HG03432 (cell line): ENCODE data around the gene LIMS1.
"Not testable (repeated sequence)": the region's sequence is repeated elsewhere in the genome, so short reads cannot be mapped to it uniquely, and the experiment has no call there.

Experiments used
- ATAC-seq: cut with Tn5 transposase; IDR thresholded peaks from one replicate; pipeline ENCODE4 v1.9.1; 2021; ENCODE audit warnings: mild to moderate bottlenecking, moderate library complexity; ENCODE audit not compliant: unreplicated experiment

Gene LIMS1

DNA sequence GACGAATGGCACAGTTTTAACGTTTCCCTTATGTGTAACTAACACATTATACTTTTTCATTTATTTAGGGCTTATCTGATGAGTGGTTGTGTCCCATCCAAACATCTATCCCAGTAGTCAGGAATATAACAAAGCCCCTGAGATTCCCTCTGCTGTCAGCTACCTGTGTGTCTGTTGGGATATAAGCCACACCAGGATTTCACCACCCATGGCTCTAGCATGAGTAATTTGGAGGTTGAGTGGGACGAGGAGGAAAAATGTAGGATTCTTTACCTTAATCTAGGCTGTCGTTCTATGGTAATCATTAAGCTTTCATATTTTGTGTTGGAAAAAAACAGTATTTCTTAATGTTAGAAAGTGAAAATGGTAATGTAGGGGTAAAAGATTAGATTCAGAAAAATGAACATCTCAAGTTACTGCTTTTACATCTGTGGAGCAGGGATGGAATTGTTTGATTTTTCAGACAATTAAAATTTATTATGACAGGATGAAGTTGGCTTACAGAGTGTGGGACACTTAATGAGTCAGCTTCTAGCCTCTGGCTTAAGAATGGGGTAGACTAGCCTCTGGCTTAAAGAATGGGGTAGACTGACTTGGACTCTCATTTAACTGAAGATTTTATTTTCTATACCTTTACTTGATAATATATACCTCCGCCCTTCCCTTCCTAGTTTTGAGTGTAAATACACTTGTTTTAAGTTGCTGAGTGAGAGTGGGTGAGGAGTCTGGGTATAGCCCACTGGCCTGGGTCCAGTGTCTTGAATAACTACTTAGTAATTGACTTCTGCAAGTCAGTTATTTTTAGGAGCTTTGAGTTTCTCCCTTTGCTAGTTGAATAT, 96.5 kb downstream of the LIMS1 start:
- no peak for ATAC-seq

DNA sequence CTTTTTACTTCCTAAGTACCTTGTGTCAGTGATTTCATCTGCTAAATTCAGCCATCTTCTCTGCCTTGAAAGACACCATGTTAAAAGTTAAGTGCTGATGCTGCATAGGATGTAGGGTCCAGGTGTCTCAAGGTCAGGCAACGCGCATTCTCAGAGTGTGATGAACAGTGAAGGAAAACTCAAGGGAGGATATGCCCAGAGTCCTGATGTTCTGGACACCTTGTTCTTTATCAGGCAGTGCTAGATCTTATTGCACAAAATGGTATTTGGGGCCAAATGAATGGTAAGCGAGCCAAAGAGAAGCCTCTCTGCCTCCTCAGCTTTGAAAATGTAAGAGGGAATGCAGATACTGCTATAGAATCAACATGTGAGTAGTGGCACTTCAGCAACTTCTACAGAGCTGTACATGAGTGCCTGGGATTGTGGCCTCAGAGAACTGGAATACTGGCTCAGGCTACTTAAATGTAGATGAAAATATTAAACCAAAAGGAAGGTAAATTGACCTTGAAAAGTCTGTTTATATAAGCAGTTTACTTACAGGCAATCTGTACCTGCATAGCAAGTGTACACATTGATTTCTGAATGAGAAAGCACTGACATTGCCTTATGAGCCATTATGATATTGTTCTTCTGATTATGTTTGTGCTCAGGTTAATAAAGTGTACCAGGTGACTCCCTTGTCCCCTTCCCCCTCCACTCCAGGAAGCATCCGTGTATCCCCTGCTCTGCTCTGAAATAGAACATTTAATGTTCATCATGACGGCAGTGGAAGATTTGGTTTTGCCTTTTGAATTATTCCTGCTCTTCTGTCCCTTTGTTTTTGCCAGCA, 98.3 kb downstream of the LIMS1 start:
- no peak for ATAC-seq

DNA sequence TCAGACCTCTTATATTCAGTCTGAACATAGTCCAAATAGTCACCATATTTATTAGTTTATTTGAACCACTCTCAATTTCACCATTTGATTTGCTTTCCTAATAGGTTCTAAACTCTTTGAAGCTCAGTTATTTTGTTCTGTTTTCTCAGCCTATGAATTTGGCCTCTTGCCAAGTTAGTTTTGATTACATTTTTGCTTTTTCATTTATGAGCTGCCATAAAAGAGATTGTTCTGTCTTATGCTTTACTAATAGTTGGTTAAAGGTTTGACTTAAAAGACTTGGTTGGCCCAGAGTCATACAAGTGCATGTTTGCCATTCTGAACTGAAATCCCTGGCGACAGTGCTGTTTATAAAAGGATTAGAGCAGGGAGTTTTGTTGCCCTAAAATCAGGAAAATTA, 99.1 kb downstream of the LIMS1 start:
- ATAC-seq: no peak

DNA sequence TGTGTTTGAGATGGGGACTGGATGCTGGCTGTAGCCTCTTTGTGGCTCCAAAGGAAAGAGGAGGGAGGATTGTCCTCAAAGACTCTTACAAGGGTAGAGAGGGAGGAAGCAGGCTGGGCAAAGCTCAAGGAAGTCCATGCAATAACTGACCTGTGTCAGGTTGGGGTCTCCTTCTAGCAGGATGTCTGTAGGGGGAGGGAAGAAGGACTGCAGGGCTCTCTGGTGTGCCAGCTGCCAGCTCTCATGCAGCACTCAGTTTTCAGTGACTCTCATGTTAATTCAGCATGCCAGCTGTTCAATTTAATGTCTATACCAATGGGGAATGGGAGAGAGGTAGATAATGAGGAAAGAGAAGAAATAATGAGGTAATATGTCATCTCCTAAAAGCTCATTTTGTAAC, 99.7 kb downstream of the LIMS1 start:
- no peak for ATAC-seq

DNA sequence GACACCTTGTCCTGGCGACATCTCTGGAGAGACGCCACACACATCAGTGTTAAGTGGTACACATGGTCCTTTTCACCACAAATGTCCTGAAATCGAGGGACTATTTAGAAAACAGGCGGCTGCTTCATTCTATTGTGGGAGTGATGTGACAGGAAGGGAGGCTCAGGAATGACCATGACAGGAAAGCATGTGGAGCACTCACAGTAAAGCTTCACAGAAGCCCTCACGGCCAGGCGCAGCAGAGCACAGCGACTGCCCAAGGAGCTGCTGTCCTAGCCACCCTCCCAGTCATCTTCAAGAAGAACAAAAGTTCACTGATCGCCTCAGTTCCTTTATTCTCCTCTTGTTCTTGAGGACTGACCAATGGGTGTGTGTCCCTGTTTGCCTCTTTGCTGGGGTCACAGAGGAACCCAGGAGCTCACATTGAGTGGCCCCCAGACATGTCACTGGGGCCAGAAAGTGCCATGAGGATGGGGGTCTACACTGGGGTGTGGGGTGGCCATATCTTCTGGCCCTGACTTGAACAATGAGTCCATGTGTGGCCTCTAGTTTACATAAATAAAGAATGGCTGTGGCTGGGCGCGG, 100.4 kb downstream of the LIMS1 start:
- no peak for ATAC-seq

DNA sequence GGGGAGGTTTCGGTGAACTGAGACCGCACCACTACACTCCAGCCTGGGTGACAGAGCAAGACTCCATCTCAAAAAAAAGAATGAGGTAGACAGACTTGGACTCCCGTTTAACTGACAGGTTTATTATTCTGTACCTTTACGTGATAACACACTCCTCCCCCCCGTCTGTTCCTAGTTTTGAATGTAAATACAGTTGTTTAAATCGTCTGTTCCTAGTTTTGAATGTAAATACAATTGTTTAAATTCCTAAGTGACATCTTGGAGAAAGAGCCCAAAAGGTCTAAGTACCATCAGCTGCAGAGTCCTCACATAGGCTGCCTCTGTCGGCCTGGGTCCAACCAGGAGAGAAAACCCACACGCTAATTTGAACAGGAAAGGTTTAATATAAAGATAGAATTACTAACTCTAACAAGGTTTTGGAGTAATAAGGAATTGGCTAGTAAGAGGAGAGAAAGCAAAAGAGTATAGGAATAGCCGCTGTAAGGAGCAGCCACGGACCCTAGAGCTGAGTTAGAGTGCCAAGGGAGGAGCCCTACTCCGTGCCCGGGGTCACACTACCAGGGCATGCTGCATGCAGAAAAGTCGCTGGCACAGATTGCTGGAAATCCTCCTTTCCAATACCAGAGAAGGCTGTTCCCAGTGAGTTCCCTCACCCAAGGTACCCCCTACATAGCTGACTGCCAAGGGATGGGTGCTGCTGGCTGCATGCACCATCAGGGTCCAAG, 101.5 kb downstream of the LIMS1 start:
- peak; percentile 9 for ATAC-seq

DNA sequence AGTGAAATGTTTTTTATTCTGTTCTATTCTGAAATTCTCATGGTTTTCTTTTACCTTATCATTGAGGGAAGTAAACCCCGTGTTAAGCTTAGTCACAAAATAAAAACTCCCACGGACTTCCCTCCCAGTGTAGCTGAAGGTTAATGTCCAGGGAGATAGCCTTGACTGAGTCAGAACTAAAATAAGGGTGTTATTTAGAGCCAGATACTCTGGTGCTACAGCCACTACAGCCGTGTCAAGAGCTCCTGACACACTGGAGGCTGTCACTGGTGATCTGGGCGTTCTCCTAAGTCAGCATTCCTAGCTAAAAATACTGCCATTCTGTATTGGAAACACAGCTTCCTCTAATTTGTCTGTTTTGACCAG, 103.0 kb downstream of the LIMS1 start:
- peak; percentile 68 for ATAC-seq

DNA sequence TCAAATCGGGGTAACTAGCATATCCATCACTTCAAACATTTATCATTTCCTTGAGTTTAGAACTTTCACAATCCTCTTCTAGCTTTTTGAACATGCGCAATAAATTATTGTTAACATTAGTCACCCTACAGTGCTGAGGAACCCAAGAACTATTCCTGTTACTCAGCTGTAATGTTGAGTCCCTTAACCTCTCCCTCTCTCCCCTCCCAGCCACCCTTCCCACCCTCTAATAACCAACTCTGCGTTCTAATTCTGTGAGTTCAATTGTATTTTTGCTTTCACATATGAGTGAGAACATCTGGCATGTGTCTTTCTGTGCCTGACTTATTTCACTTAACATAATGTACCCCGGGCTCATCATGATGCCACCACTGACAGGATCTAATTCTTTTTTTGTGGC, 106.5 kb downstream of the LIMS1 start:
- no peak for ATAC-seq

DNA sequence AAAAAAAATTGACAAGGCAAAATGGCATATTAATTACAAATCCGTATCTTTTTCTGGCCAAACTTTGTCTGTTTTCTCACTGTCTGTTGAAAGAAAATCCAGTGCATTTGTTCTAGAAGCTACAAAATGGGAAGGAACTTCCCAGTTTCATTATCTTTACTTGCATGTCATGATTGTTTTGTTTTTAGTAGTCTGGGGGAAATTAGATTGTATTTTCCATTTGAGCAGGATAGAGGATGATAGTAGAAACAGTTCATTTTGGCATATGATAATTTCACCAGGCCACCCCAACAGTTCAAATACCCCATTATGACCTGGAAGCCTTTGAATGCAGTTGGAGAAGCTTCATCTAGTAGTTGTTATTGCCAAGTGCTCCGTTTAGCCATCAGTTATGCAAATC, 107.5 kb downstream of the LIMS1 start:
- no peak for ATAC-seq

DNA sequence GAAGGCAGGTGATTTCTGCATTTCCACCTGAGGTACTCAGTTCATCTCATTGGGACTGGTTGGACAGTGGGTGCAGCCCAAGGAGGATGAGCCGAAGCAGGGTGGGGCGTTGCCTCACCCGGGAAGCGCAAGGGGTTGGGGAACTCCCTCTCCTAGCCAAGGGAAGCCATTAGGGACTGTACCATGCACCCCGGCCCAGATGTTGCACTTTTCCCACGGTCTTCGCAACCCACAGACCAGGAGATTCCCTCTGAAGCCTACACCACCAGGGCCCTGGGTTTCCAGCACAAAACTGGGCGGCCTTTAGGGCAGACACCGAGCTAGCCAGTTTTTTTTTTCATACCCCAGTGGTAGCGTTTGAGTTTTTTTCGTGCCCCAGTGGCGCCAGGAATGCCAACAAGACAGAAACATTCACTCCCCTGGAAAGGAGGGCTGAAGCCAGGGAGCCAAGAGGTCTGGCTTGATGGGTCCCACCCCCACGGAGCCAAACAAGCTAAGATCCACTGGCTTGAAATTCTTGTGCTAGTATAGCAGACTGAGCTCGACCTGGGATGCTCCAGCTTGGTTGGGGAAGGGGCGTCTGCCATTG, 109.1 kb downstream of the LIMS1 start:
- ATAC-seq: no peak

DNA sequence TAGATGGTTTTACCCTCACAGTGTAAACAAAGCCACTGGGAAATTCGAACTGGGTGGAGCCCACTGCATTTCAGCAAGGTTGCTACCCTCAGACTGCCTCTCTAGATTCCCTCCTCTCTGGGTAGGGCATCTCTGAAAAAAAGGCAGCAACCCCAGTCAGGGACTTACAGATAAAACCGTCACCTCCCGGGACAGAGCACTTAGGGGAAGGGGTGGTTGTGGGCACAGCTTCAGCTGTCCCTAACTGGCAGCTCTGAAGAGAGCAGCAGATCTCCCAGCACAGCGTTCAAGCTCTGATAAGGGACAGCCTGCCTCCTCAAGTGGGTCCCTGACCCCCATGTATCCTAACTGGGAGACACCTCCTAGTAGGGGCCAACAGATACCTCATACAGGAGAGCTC, 109.6 kb downstream of the LIMS1 start:
- not testable (repeated sequence) for ATAC-seq

DNA sequence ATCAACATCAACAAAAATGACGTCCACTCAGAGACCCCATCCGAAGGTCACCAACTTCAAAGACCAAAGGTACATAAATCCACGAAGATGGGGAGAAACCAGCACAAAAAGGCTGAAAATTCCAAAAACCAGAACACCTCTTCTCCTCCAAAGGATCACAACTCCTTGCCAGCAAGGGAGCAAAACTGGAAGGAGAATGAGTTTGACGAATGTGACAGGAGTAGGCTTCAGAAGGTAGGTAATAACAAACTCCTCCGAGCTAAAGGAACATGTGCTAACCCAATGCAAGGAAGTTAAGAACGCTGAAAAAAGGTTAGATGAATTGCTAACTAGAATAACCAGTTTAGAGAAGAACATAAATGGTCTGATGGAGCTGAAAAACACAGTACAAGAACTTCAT, 110.2 kb downstream of the LIMS1 start:
- not testable (repeated sequence) for ATAC-seq

DNA sequence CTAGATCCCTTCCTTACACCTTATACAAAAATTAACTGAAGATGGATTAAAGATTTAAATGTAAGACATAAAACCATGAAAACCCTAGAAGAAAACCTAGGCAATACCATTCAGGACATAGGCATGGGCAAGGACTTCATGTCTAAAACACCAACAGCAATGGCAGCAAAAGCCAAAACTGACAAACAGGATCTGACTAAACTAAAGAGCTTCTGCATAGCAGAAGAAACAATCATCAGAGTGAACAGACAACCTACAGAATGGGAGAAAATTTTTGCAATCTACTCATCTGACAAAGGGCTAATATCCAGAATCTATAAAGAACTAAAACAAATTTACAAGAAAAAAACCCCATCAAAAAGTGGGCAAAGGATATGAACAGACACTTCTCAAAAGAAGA, 114.5 kb downstream of the LIMS1 start:
- ATAC-seq: not testable (repeated sequence)

DNA sequence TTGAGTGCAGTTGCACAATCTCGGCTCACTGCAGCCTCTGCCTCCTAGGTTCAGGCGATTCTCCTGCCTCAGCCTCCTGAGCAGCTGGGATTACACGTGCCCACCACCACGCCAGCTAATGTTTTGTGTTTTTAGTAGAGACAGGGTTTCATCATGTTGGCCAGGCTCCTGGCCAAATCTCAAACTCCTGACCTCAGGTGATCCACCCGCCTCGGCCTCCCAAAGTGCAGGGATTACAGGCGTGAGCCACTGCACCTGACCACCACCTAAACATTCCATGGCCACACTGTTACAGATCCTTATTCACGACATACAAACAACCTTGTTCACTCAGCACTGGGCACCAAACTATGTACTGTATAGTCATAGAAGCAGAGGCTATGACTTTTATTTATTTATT, 116.2 kb downstream of the LIMS1 start:
- not testable (repeated sequence) for ATAC-seq

DNA sequence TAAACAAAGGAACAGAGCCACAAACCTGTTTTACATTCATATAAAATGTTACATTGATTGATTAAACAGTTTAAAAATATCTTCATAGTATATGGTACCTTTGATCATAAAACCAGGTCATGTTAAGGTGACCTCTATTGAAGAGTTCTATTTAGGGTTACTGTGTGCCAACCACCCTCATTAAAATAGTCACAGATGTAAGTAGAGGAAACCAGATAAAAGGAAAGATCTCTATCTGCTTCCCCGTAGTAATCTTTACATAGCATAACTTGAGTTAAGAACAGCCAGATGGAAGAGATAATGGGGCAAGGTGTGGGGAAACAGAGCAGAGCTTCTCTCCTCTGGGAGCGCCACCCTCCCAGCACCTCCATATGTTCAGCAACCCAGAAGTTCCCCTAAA, 117.2 kb downstream of the LIMS1 start:
- not testable (repeated sequence) for ATAC-seq

DNA sequence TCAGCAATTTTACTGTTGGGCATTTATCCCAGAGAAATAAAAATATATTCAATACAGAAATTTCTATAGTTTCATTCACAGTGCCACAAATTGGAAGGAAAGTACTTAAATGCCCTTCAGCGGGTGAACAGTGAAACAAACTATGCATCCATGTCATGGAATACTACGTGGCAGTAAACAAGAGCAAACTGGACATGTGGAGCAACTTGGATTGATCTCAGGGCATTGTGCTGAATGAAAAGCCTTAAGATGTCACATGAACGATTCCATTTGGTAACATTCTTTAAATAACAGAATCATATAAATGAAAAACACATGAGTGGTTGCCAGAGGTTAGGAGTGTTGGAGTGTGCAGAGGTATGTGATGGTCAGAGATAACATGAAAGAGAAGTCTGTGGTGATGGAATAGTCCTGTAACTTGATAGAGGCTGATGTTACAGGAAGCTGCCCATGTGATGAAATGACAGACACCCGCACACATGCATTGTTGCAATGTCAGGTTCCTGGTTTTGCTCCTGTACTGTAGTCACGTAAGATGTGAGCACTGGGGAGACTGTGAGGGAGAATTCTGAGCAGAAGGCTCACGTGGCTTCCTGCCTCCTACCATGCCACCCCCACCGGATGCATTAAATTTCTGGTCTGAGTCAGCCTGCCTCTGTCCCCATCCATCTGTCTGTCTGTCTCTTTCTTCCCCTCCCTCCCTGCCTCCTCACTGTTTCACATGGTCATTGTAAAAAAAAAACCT, 118.1 kb downstream of the LIMS1 start:
- ATAC-seq: peak; percentile 94

DNA sequence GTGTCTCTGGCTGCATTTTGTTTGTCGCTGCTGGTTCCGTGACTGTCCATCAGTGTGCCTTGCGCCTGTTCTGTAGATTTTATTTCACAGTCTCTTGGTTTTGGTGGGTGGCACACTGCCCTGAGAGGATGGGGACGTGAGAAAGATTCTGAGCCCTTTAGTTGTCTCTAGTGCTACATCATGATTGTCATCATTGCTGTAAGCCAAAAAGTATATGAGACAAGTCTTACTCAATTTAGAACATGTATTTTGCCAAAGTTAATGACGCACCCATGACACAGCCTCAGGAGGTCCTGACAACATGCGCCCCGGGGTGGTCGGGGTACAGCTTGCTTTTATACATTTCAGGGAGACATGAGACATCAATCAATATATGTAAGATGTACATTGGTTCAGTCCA, 119.2 kb downstream of the LIMS1 start:
- not testable (repeated sequence) for ATAC-seq

DNA sequence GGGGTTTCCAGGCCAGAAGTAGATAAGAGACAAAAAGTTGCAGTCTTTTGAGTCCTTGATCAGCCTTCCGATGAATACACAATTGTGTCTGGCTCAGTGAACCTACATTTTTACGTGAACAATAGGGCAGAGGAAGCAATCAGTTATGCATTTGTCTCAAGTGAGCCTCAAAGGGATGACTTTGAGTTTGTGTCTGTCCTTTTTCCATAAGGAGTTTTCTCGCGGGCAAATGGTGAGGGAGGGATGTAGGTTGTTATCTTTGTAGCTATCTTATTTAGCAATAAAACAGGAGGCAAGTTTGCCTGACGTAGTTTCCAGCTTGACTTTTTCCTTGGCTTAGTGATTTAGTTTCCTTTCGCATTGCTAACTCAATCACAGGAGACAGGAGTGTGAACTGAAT, 119.6 kb downstream of the LIMS1 start:
- not testable (repeated sequence) for ATAC-seq

DNA sequence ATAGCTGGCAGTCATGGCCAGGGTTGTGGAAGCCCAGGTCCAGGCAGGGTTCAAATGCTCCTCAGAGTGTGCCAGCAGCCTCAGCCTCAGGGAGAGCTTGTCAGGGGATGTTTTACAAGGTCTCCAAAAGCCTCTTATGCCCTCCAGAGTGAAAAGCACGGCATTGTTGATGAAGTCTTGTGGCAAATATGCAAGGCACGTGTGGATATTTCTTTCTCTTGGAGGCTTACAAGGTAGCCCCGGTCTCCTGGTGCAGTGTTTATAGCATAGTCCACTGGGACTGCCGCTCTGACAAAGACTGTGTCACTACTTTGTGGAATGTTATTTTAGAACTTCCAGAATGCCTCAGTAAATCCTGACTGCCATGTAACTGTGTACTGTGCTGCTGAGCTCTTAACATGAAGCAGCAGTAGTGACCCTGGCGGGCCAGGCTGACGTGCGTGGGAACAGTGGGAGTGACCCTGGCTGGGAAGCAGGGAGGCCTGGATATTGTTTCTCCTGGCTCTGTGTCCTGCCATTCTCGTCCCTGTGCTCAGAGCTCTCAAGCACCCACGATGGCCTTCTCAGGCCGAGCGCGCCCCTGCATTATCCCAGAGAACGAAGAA, 120.4 kb downstream of the LIMS1 start:
- ATAC-seq: not testable (repeated sequence)

DNA sequence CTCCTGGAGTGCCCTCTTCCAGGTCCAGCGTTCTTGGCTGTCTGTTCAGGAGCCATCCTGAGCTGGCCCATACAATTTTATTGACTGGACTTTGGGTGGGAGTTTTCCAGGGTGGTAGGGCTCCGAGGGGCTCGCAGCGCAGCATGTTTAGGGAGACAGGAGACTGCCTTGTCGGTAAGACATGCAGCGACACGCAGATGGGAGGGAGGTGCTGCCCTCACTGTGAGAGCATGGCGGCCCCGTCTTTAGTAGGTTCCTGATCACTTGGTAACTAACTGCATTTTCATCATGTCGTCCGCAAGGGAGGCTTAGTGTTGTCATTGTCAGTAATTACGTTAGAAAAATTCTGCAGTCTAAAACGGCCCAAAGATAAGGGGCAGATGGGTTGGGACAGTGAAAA, 121.0 kb downstream of the LIMS1 start:
- not testable (repeated sequence) for ATAC-seq
